HG03354 (cell line): Measurements from ENCODE around the gene STIP1.

Source experiments
- ATAC-seq: cut with Tn5 transposase; IDR thresholded peaks from one replicate; pipeline ENCODE4 v1.9.1; 2021; ENCODE audit warnings: mild to moderate bottlenecking; ENCODE audit not compliant: unreplicated experiment, poor library complexity, severe bottlenecking

The STIP1 gene

GRCh38 chr11:64232182-64232966 lies 46.4 kb downstream of the STIP1 start:
- no peak for ATAC-seq

- no peak for ATAC-seq
Observed at GRCh38 chr11:64232967-64233315, 47.0 kb downstream of the STIP1 start.

- ATAC-seq, result peak; percentile 34
Observed at GRCh38 chr11:64233913-64234586, 48.1 kb downstream of the STIP1 start, which contains the start of gene VEGFB. VEGFB (plus strand) TSS chr11:64234584; CDS start chr11:64234834, 250 bp downstream.

- peak; percentile 24 for ATAC-seq
Observed at GRCh38 chr11:64234647-64235379, 48.8 kb downstream of the STIP1 start.

- no peak for ATAC-seq
Observed at GRCh38 chr11:64235437-64236161, 49.6 kb downstream of the STIP1 start.

GRCh38 chr11:64237484-64237951 lies 51.5 kb downstream of the STIP1 start:
- no peak for ATAC-seq

GRCh38 chr11:64238076-64238475 lies 52.1 kb downstream of the STIP1 start:
- ATAC-seq, result no peak

- no peak for ATAC-seq
Observed at GRCh38 chr11:64238999-64239398, 53.0 kb downstream of the STIP1 start.

- ATAC-seq, result peak; percentile 5
Observed at GRCh38 chr11:64239662-64240434, 53.9 kb downstream of the STIP1 start.

- ATAC-seq, result peak; percentile 58
Observed at GRCh38 chr11:64240435-64241240, 54.7 kb downstream of the STIP1 start, which contains the start of gene FKBP2. FKBP2 (plus strand) TSS chr11:64241095; CDS start chr11:64242388, 1,293 bp downstream.

- peak; percentile 62 for ATAC-seq
Observed at GRCh38 chr11:64241241-64241490, 55.2 kb downstream of the STIP1 start.

GRCh38 chr11:64241491-64242374 lies 55.8 kb downstream of the STIP1 start:
- peak; percentile 63 for ATAC-seq

- ATAC-seq, result no peak
Observed at GRCh38 chr11:64243236-64243854, 57.4 kb downstream of the STIP1 start.

GRCh38 chr11:64244107-64244506 lies 58.1 kb downstream of the STIP1 start:
- ATAC-seq, result no peak

GRCh38 chr11:64244966-64245365 lies 59.0 kb downstream of the STIP1 start:
- ATAC-seq, result no peak

- no peak for ATAC-seq
Observed at GRCh38 chr11:64245401-64245796, 59.4 kb downstream of the STIP1 start.
